Ammon's horn (tissue), 1 donor: ENCODE results near the gene SCNN1B.
A peak's percentile ranks its signal among the peaks of the same experiment; 100 is the strongest.
"Not testable (repeated sequence)": the region's sequence is repeated elsewhere in the genome, so short reads cannot be mapped to it uniquely, and the experiment has no call there.

Source experiments
- DNase-seq: peaks from one replicate; pipeline ENCODE4 v3.0.0-alpha.2; 2016; ENCODE audit warnings: low spot score

SCNN1B gene

GRCh38 chr16:23302045-23302956 is at the start of gene SCNN1B:
SCNN1B (plus strand) TSS chr16:23302302; CDS start chr16:23348600, 46,298 bp downstream.
- DNase-seq: no peak

GRCh38 chr16:23252310-23252709 is 49.8 kb upstream of the SCNN1B start:
- DNase-seq: no peak

GRCh38 chr16:23253650-23254049 is 48.5 kb upstream of the SCNN1B start:
- not testable (repeated sequence) for DNase-seq

GRCh38 chr16:23254338-23254737 is 47.8 kb upstream of the SCNN1B start:
- no peak for DNase-seq

DNA sequence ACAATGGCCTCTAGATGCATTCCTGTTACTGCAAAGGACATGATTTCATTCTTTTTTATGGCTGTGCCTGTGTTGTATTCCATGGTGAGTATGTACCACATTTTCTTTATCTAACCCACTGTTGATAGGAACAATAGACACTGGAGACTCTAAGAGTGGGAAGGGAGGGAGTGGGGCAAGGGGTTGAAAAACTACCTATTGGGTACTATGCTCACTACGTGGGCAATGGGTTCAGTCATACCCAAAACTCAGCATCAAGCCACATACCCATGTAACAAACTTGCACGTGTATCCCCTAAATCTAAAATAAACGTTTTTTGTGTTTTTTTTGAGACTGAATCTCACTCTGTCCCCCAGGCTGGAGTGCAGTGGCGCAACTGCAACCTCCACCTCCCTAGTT is 47.1 kb upstream of the SCNN1B start:
- no peak for DNase-seq

- no peak for DNase-seq
These were observed 45.7 kb upstream of the SCNN1B start for GRCh38 chr16:23256440-23256839.

- DNase-seq: no peak
These were observed 44.4 kb upstream of the SCNN1B start for GRCh38 chr16:23257682-23258081.

DNA sequence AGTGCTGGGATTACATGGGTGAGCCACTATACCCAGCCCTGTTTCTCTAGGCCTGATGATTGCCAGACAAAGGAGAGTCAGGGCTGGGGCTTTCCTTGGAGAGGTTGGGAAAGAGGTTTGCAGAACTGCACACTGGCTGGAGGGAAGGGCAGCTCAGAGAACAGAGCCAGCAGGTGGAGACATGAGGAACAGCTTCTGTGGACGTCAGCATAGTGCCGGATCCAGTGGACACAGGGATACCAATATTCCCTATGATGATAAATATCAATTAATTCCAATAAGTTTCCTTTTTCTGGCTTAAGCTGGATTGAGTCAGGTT is 43.2 kb upstream of the SCNN1B start:
- DNase-seq: no peak

- DNase-seq: no peak
These were observed 34.5 kb upstream of the SCNN1B start for GRCh38 chr16:23267647-23268046.

- DNase-seq: no peak
These were observed 33.5 kb upstream of the SCNN1B start for GRCh38 chr16:23268561-23268960.

GRCh38 chr16:23269248-23269953 is 32.7 kb upstream of the SCNN1B start:
- no peak for DNase-seq

GRCh38 chr16:23270654-23271053 is 31.4 kb upstream of the SCNN1B start:
- DNase-seq: no peak

DNA sequence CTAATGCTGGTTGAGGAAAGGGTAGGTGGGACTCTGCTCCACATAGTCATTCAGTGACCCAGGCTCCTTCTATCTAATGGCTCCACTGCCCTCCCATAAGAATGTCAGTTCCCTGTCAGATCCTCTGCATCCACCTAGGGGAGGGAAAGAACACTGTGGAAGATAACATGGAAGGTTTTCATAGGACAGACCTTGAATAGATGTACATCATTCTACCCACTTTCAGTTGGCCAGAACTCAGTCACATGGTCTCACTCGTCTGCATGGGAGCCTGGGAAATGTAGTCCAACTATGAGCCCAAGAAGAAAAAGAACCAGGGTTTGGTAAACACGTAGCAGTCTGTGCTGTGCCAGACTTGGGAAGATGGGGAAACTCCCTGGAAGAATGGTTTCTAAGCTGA is 27.1 kb upstream of the SCNN1B start:
- DNase-seq: no peak

- no peak for DNase-seq
These were observed 25.3 kb upstream of the SCNN1B start for GRCh38 chr16:23276821-23277220.

GRCh38 chr16:23278031-23278430 is 24.1 kb upstream of the SCNN1B start:
- no peak for DNase-seq

- DNase-seq: peak; percentile 78
These were observed 22.4 kb upstream of the SCNN1B start for GRCh38 chr16:23279721-23280153.

DNA sequence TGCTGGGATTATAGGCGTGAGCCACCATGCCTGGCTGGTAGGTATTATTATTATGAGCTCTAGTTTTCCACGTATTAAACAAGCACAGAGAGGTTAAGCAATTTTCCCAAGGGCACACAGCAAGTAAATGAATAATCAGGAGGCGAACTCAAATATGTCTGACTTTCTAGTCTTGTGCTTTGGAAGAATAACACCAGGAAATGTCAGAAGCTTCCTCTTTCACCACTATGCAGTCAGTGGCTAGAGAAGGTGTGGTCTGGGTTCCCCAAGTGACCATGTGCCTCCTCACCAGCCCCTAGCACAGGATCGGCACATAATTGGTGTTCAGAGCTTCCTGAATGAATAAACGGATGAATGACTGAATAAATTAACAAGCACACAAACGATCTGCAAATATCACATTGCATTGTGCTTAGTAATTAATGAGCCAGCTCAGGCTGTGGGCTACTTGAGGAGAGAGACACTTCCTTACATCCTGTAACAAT is 21.6 kb upstream of the SCNN1B start:
- no peak for DNase-seq

- DNase-seq: no peak
These were observed 19.5 kb upstream of the SCNN1B start for GRCh38 chr16:23282568-23282967.

- DNase-seq: no peak
These were observed 18.5 kb upstream of the SCNN1B start for GRCh38 chr16:23283571-23283970.

GRCh38 chr16:23284584-23284983 is 17.5 kb upstream of the SCNN1B start:
- DNase-seq: no peak

GRCh38 chr16:23286131-23286532 is 16.0 kb upstream of the SCNN1B start:
- DNase-seq: no peak

DNA sequence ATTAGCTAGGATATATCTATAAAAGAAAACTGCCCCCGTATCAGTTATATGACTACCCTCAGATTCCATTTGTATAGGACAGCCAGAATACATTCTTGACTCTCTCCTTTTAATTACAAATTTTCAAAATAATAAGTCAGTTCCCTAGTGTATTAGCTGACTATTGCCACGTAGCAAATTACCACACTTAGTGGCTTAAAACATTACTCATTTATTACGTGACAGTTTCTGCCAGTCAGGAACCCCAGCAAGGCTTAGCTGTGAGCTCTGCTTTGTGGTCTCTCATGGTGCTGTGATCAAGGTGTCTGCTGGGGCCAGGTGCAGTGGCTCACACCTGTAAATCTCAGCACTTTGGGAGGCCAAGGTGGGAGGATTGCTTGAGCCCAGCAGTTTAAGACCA is 13.9 kb upstream of the SCNN1B start:
- DNase-seq: no peak
